ENCODE measurements around the gene ANAPC10. TPM values are rescaled to one million over a fixed set of nuclear protein-coding genes. Genes with fewer than 3 reads are reported as not detected.

The ANAPC10 gene
- total and polyA plus RNA-seq, 2 of the 4 experiments (the other 2 are of a cell fraction) = 17.1 to 22.4 TPM

DNA sequence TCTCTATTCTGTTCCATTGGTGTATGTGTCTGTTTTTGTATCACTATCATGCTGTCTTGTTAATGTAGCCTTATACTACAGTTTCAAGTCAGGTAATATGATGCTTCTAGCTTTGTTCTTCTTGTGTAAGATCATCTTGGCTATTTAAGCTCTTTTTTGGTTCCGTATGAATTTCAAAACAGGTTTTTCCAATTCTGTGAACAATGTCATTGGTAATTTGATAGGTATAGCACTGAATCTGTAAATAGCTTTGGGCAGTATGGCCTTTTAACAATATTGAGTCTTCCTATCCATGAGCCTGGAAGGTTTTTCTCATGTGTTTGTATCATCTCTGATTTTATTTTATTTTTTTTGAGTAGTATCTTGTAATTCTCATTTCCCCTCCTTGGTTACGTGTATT is 94.3 kb downstream of the ANAPC10 start:
- H4K8ac ChIP-seq (ENCODE audit: low read depth in 2 of 2, low read length in 2 of 2) = no peak overlapping the region
- H2AFZ ChIP-seq (replicated peaks; ENCODE audit: low read length, poor library complexity) = no peak overlapping the region
- H3K9me3 ChIP-seq (ENCODE audit: control insufficient read depth, insufficient read depth, low read length) = no peaks in the 10 kb centered on the region
- H2BK20ac ChIP-seq (ENCODE audit: low read depth, low read length) = no peak overlapping the region
- peaks cover 2% of the 10 kb centered on the region; the same call in 1 of the 2 replicates for H3K4me1 ChIP-seq (ENCODE audit: control insufficient read depth, insufficient read depth, low read length)
- no peak overlapping the region for H2AK9ac ChIP-seq (replicated peaks; ENCODE audit: low read depth, low read length, poor library complexity)
- no peaks in the 10 kb centered on the region for H3K27me3 ChIP-seq (ENCODE audit: control insufficient read depth, insufficient read depth, low read length)
- H2AK5ac ChIP-seq (ENCODE audit: low read depth, low read length) = no peak overlapping the region
- no CpG with 5 or more reads among the region's 2 CpGs for WGBS, 2 experiments (ENCODE audit: extremely low coverage in 2 of 2, insufficient read length in 1 of 2)
- H2BK15ac ChIP-seq (ENCODE audit: low read depth, low read length) = no peak overlapping the region
- no peaks in the 10 kb centered on the region for H3K36me3 ChIP-seq (ENCODE audit: control insufficient read depth, insufficient read depth, low read length)
- H3K18ac ChIP-seq (ENCODE audit: low read depth, low read length) = no peak overlapping the region
- H3K14ac ChIP-seq (replicated peaks; ENCODE audit: low read depth, low read length) = no peak overlapping the region
- H2BK5ac ChIP-seq (ENCODE audit: low read depth, low read length, poor library complexity, severe bottlenecking) = no peak overlapping the region
- no peak for TF ChIP-seq MXI1 (IDR thresholded peaks at IDR 0.05; ENCODE audit: borderline replicate concordance, low read depth, low read length)
- dilution Hi-C loops (cut with HindIII; ENCODE audit: low sequenced_read_pairs, unreplicated experiment) (no loop called here), in situ Hi-C loops (cut with MboI; ENCODE audit: low sequenced_read_pairs) (no loop called here), intact Hi-C loops (cut with micrococcal nuclease) (no loop called here)
- CTCF ChIA-PET = no interaction called here
- H3K23ac ChIP-seq (ENCODE audit: low read depth, low read length) = no peak overlapping the region
- H3K79me1 ChIP-seq (ENCODE audit: low read depth in 1 of 2, low read length in 2 of 2) = peaks cover 0 to 3% of the 10 kb centered on the region in 2 experiments; a peak in 1 of 4 replicates
- H3K4ac ChIP-seq (ENCODE audit: low read depth, low read length) = no peak overlapping the region
- no peak overlapping the region for H2BK120ac ChIP-seq (ENCODE audit: low read depth, low read length)
- no peak for ATAC-seq (ENCODE audit: low read depth)
- DNase-seq = no peak
- H3K9ac ChIP-seq (ENCODE audit: low read depth, low read length) = no peak overlapping the region
- no peak overlapping the region for H4K5ac ChIP-seq (ENCODE audit: low read depth, low read length)
- H3K56ac ChIP-seq (ENCODE audit: extremely low read depth, insufficient read depth, low read length) = no peak overlapping the region
- no peak overlapping the region for H4K91ac ChIP-seq (ENCODE audit: insufficient read depth, low read depth, low read length)
- H3K4me2 ChIP-seq (ENCODE audit: low read depth, low read length) = no peak overlapping the region
- no peaks in the 10 kb centered on the region for H3K9me1 ChIP-seq (ENCODE audit: insufficient read depth, low read length)
- no TSS peak for BruUV-seq (replicated peaks)
- no peak overlapping the region for H3K4me3 ChIP-seq (ENCODE audit: insufficient read depth, low read depth, low read length)
- no peaks in the 10 kb centered on the region for H4K20me1 ChIP-seq (ENCODE audit: insufficient read depth, low read length)
- H3K27ac ChIP-seq (ENCODE audit: insufficient read depth, low read length) = no peak overlapping the region
- POLR2A ChIA-PET (ENCODE audit: unreplicated experiment) = no interaction called here

Data from IMR-90 (cell line).